Breast epithelium (tissue), 4 donors: ENCODE measurements around the gene PBX4. TPM values are rescaled to one million over a fixed set of nuclear protein-coding genes. Genes with fewer than 3 reads are reported as not detected.

Source experiments
- DNase-seq, 2 donors: peaks; one replicate each; pipeline ENCODE4 v3.0.0-alpha.2; 2019; ENCODE audit warnings: low spot score in 2 of 2
- H3K27ac ChIP-seq, 2 donors: fragments of 200-600 bp; sonication (generic) in 1 of 2; one replicate each; pipeline ENCODE4 v1.5.1; 2016 to 2019; ENCODE audit warnings: mild to moderate bottlenecking in 1 of 2
- H3K27me3 ChIP-seq, 2 donors: fragments of 200-600 bp; sonication (generic) in 1 of 2; one replicate each; pipeline versions ENCODE4 v1.5.1 to v1.6.0; 2017 to 2019; ENCODE audit warnings: control low read depth in 1 of 2, mild to moderate bottlenecking in 1 of 2
- H3K36me3 ChIP-seq: fragments of 200-600 bp; one replicate; pipeline ENCODE4 v1.5.1; 2019
- H3K4me1 ChIP-seq, 2 donors: fragments of 200-600 bp; sonication (generic); one replicate each; pipeline ENCODE4 v1.5.1; 2016 to 2019; ENCODE audit warnings: control low read depth in 1 of 2
- H3K4me3 ChIP-seq, 3 donors: fragments of 200-600 bp; sonication (generic); 1 replicate in 2 of 3; 2 replicates in 1 of 3; pipeline ENCODE4 v1.5.1; 2016 to 2019; ENCODE audit warnings: mild to moderate bottlenecking in 3 of 3, moderate library complexity in 2 of 3
- H3K9me3 ChIP-seq, 2 donors: fragments of 200-600 bp; sonication (generic) in 1 of 2; one replicate each; pipeline ENCODE4 v1.5.1; 2016 to 2019; ENCODE audit warnings: control low read depth in 1 of 2
- POLR2A ChIP-seq: fragments of 450-650 bp; IDR thresholded peaks from one replicate; pipeline ENCODE4 v1.6.1; 2016; ENCODE audit warnings: antibody characterized with exemption, mild to moderate bottlenecking, moderate library complexity
- POLR2AphosphoS5 ChIP-seq, 3 donors: sonication (generic); formaldehyde crosslinking; IDR thresholded peaks; one replicate each; pipeline ENCODE4 v1.6.1; 2017; ENCODE audit warnings: antibody characterized with exemption in 3 of 3
- intact Hi-C: fragments of 100-400 bp; cut with DNase I; formaldehyde crosslinking; loops from one replicate; pipeline ENCODE4 v1.15.1; 2023; ENCODE audit warnings: low total_unique reads
- total RNA-seq, 3 donors: library from RNA; depleted of rRNA; stranded (reverse); fragments of >200 nt; gene quantifications; one replicate each; pipeline ENCODE4 v1.1.0, GENCODE V29; 2016
- TF ChIP-seq, protein P1 (sequence below), 3 donors: fragments of 450-650 bp; IDR thresholded peaks; one replicate each; pipeline ENCODE4 v1.5.1; 2016 to 2017; ENCODE audit warnings: antibody characterized with exemption in 3 of 3, mild to moderate bottlenecking in 3 of 3, moderate library complexity in 3 of 3

The PBX4 gene
- total RNA-seq, 3 donors from 2014 or later, result 3.4 to 5.9 (median 5.6) TPM

- Histone ChIP-seq H3K4me3 (no peak overlapping the region), H3K36me3 (no peaks in the 10 kb centered on the region), H3K4me1 (peaks cover 0 to 7% of the 10 kb centered on the region in 2 donors), H3K27ac (no peak overlapping the region), H3K9me3 (peaks cover 0 to 5% of the 10 kb centered on the region in 2 donors), H3K27me3 (no peaks in the 10 kb centered on the region)
- no peak for DNase-seq
- TF ChIP-seq POLR2A, result no peak
- intact Hi-C loops, result no loop called here
Observed at GRCh38 chr19:19543640-19544039, 74.8 kb downstream of the PBX4 start.

DNA sequence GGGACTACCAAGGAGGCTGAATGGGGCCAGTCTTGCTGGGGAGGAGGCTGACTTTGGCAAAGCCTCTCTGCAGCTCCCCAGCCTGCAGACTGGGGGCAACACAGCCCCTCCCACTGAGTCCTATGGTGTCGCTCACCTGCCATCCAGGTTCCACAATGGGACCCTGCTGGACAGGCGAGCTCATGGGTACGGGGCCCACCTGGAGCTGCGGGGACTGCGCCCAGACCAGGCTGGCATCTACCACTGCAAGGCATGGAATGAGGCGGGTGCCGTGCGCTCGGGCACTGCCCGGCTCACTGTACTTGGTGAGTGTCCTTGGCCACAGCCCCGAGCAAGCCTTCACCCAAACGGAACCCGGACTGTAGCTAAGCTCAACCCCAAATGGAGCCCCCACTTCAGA, 75.4 kb downstream of the PBX4 start:
- Histone ChIP-seq H3K27ac (no peak overlapping the region), H3K4me3 (no peak overlapping the region), H3K4me1 (peaks cover 0 to 7% of the 10 kb centered on the region in 2 donors), H3K9me3 (peaks cover 0 to 5% of the 10 kb centered on the region in 2 donors), H3K27me3 (no peaks in the 10 kb centered on the region), H3K36me3 (no peaks in the 10 kb centered on the region)
- intact Hi-C loops, result no loop called here
- DNase-seq, result no peak
- no peak for TF ChIP-seq POLR2A
- TF ChIP-seq, protein P1, sequence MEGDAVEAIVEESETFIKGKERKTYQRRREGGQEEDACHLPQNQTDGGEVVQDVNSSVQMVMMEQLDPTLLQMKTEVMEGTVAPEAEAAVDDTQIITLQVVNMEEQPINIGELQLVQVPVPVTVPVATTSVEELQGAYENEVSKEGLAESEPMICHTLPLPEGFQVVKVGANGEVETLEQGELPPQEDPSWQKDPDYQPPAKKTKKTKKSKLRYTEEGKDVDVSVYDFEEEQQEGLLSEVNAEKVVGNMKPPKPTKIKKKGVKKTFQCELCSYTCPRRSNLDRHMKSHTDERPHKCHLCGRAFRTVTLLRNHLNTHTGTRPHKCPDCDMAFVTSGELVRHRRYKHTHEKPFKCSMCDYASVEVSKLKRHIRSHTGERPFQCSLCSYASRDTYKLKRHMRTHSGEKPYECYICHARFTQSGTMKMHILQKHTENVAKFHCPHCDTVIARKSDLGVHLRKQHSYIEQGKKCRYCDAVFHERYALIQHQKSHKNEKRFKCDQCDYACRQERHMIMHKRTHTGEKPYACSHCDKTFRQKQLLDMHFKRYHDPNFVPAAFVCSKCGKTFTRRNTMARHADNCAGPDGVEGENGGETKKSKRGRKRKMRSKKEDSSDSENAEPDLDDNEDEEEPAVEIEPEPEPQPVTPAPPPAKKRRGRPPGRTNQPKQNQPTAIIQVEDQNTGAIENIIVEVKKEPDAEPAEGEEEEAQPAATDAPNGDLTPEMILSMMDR (IDR thresholded peaks at IDR 0.05), result no peak
- no peak for TF ChIP-seq POLR2AphosphoS5 (IDR thresholded peaks at IDR 0.05)

DNA sequence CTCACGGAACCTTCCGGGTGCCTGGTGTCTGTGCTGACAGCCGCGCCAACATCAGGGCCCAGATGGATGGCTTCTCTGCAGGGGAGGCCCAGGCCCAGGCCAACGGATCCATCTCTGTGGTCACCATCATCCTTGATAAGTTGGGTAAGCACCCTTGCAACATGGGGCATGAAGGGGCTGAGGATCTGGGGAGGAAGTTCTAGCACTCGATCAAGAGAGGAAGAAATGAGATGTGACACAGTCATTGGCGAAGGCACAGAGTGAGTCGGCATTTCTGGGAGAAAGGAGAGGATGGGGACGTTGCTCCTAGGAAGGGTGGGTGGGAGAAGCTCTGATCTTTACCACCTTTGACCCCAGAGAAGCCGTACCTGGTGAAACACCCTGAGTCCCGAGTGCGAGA, 76.0 kb downstream of the PBX4 start:
- no peaks in the 10 kb centered on the region for H3K27me3 ChIP-seq
- peaks cover 0 to 5% of the 10 kb centered on the region in 2 donors for H3K9me3 ChIP-seq
- TF ChIP-seq, protein P1 (IDR thresholded peaks at IDR 0.05), result no peak
- TF ChIP-seq POLR2A, result no peak
- TF ChIP-seq POLR2AphosphoS5 (IDR thresholded peaks at IDR 0.05), result no peak
- DNase-seq, result no peak
- no peak overlapping the region for H3K4me3 ChIP-seq
- peaks cover 0 to 7% of the 10 kb centered on the region in 2 donors for H3K4me1 ChIP-seq
- H3K27ac ChIP-seq, result no peak overlapping the region
- intact Hi-C loops, result no loop called here
- no peaks in the 10 kb centered on the region for H3K36me3 ChIP-seq

DNA sequence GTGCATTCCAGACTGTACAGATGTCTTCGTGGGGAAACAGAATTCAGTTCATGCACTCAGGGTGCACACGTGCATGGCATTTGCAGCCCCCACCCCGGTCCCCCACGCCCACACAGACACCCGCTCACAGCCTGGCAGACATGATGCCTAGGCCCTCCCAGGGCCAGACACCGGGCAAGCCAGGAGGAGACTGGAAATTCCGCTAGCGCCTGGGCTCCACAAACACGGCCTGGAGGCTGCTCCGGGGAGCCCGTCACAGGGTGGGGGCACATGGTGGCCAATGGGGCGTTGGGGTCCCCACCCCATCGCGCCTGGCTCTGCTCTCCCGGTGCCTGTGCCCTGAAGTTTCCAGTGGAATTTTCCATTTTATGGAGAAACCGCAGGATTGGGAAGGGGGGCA, 76.9 kb downstream of the PBX4 start:
- Histone ChIP-seq H3K9me3 (peaks cover 0 to 5% of the 10 kb centered on the region in 2 donors), H3K27ac (no peak overlapping the region), H3K36me3 (no peaks in the 10 kb centered on the region), H3K4me1 (peaks cover 0 to 7% of the 10 kb centered on the region in 2 donors), H3K4me3 (peak overlapping the region in 2 of 3 donors; percentile 39 to 54), H3K27me3 (no peaks in the 10 kb centered on the region)
- DNase-seq, result no peak
- TF ChIP-seq, protein P1 (IDR thresholded peaks at IDR 0.05), result no peak
- no peak for TF ChIP-seq POLR2AphosphoS5 (IDR thresholded peaks at IDR 0.05)
- TF ChIP-seq POLR2A, result no peak
- intact Hi-C loops, result no loop called here

GRCh38 chr19:19540715-19541515, 77.6 kb downstream of the PBX4 start:
- intact Hi-C loops, result no loop called here
- H3K27me3 ChIP-seq, result no peaks in the 10 kb centered on the region
- no peak for TF ChIP-seq POLR2A
- no peak for TF ChIP-seq POLR2AphosphoS5 (IDR thresholded peaks at IDR 0.05)
- TF ChIP-seq, protein P1 (IDR thresholded peaks at IDR 0.05), result no peak

More at GRCh38 chr19:19540715-19541515, 77.6 kb downstream of the PBX4 start:
- peaks cover 0 to 7% of the 10 kb centered on the region in 2 donors for H3K4me1 ChIP-seq
- DNase-seq, result peak in 1 of 2 donors; percentile 48
- no peak overlapping the region for H3K27ac ChIP-seq
- no peaks in the 10 kb centered on the region for H3K36me3 ChIP-seq
- peak overlapping the region in 2 of 3 donors; percentile 39 to 54 for H3K4me3 ChIP-seq
- peaks cover 0 to 5% of the 10 kb centered on the region in 2 donors for H3K9me3 ChIP-seq
